ENCODE data around the gene SENP8.

The SENP8 gene

GRCh38 chr15:72113347-72114031, 4.7 kb upstream of the SENP8 start:
- DNase-seq = no peak

- DNase-seq = no peak
Observed at GRCh38 chr15:72116731-72117485, 1.3 kb upstream of the SENP8 start.

GRCh38 chr15:72117486-72118016, 652 bp upstream of the SENP8 start:
- DNase-seq = peak; percentile 38

- DNase-seq = no peak
Observed at GRCh38 chr15:72124218-72124617, 6.0 kb downstream of the SENP8 start.

GRCh38 chr15:72127724-72128322, 9.6 kb downstream of the SENP8 start:
- no peak for DNase-seq

- DNase-seq = no peak
Observed at GRCh38 chr15:72128359-72128758, 10.2 kb downstream of the SENP8 start.

- no peak for DNase-seq
Observed at GRCh38 chr15:72130272-72130671, 12.1 kb downstream of the SENP8 start.

- DNase-seq = no peak
Observed at GRCh38 chr15:72131922-72132321, 13.7 kb downstream of the SENP8 start.

GRCh38 chr15:72133211-72133610, 15.0 kb downstream of the SENP8 start:
- no peak for DNase-seq

- DNase-seq = no peak
Observed at GRCh38 chr15:72135719-72136118, 17.5 kb downstream of the SENP8 start.

GRCh38 chr15:72136170-72137051, 18.2 kb downstream of the SENP8 start:
- no peak for DNase-seq

GRCh38 chr15:72139667-72140066, 21.5 kb downstream of the SENP8 start:
- no peak for DNase-seq

- DNase-seq = no peak
Observed at GRCh38 chr15:72140088-72140487, 21.9 kb downstream of the SENP8 start.

- no peak for DNase-seq
Observed at GRCh38 chr15:72141171-72142084, 23.2 kb downstream of the SENP8 start.

GRCh38 chr15:72146221-72146620, 28.0 kb downstream of the SENP8 start:
- no peak for DNase-seq

- DNase-seq = no peak
Observed at GRCh38 chr15:72146934-72147333, 28.7 kb downstream of the SENP8 start.

- no peak for DNase-seq
Observed at GRCh38 chr15:72147418-72147817, 29.2 kb downstream of the SENP8 start.

GRCh38 chr15:72153269-72154000, 35.2 kb downstream of the SENP8 start:
- no peak for DNase-seq

- DNase-seq = no peak
Observed at GRCh38 chr15:72154316-72154715, 36.1 kb downstream of the SENP8 start.

- no peak for DNase-seq
Observed at GRCh38 chr15:72155003-72155621, 36.9 kb downstream of the SENP8 start.

Data from 8988T (cell line).